ENCODE data around the gene ZNF511. TPM values are rescaled to one million over a fixed set of nuclear protein-coding genes. Genes with fewer than 3 reads are reported as not detected.

The ZNF511 gene
- total and polyA plus RNA-seq, 2 donors (not counting 1 experiment from before 2014, with no cell fraction given), result 30.7 to 45.1 TPM

DNA sequence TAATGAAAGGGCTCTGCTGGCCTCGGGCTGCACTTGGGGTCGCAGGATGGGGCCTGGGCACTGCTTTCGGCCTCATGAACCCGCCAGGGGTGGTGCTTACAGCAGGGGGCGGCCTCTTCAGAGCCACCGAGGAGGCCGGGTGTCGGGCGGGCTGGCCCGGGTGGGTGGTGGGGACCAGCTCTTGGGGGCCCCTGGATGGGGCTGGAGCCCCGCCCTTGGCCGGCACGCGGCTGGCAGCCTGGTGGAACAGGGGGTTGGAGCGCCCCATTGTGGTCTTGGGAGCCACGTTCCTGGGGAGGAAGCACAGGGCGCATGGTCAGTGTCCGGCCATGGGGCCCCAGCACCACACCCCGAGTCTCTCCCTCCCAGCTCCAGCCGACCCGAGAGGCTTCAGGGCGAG lies 40.9 kb upstream of the ZNF511 start:
- ChIA-PET POLR2A (no interaction called here), CTCF (no interaction called here)
- Mint-ChIP-seq H3K4me1 (peaks cover 28% of the 10 kb centered on the region), H3K27me3 (no peaks in the 10 kb centered on the region), H3K9me3 (ENCODE audit: insufficient read depth) (no peaks in the 10 kb centered on the region), H3K27ac (no peak overlapping the region), H3K4me3 (no peak overlapping the region)
- H4K20me1 ChIP-seq (ENCODE audit: control insufficient read depth, insufficient read depth, low read length, poor library complexity, severe bottlenecking), result peaks cover 23% of the 10 kb centered on the region
- H3K4me3 ChIP-seq (ENCODE audit: control extremely low read depth in 1 of 5, extremely low read depth in 1 of 5, insufficient read depth in 1 of 5, low read depth in 2 of 5, low read length in 4 of 5), result no peak overlapping the region
- H3K27ac ChIP-seq (ENCODE audit: low read length in 2 of 2), result no peak overlapping the region
- no peak for ATAC-seq (ENCODE audit: low read depth)
- no peak for DNase-seq
- H2AFZ ChIP-seq (ENCODE audit: insufficient read depth, low read depth, low read length, poor library complexity, severe bottlenecking), result no peak overlapping the region
- H3K79me2 ChIP-seq (ENCODE audit: control insufficient read depth, insufficient read depth, low read length), result no peaks in the 10 kb centered on the region
- H3K4me2 ChIP-seq (replicated peaks; ENCODE audit: low read depth, low read length, poor library complexity, severe bottlenecking), result no peak overlapping the region
- H3K36me3 ChIP-seq (replicated peaks in 1 of 2; ENCODE audit: control extremely low read depth in 1 of 2, control insufficient read depth in 1 of 2, extremely low read depth in 1 of 2, insufficient read depth in 2 of 2, low read length in 1 of 2), result peaks cover 0 to 59% of the 10 kb centered on the region in 2 experiments
- H3K9ac ChIP-seq (ENCODE audit: low read length), result no peak overlapping the region
- no peaks in the 10 kb centered on the region for H3K9me3 ChIP-seq (ENCODE audit: control extremely low read depth in 1 of 3, control insufficient read depth in 2 of 3, insufficient read depth in 1 of 3, low read length in 2 of 3)
- WGBS (ENCODE audit: insufficient coverage), result 98% methylated on average over 19 of the region's 22 CpGs
- peaks cover 13 to 24% of the 10 kb centered on the region in 2 donors for H3K4me1 ChIP-seq (ENCODE audit: control insufficient read depth in 2 of 2, insufficient read depth in 2 of 2, low read length in 2 of 2)
- intact Hi-C loops (cut with micrococcal nuclease), result no loop called here
- no peaks in the 10 kb centered on the region for H3K27me3 ChIP-seq (replicated peaks in 1 of 4; ENCODE audit: control extremely low read depth in 1 of 4, control insufficient read depth in 3 of 4, insufficient read depth in 4 of 4, low read length in 3 of 4)
- TF ChIP-seq EZH2 (IDR thresholded peaks at IDR 0.05; ENCODE audit: borderline replicate concordance, insufficient read depth, low read depth, low read length, poor library complexity, severe bottlenecking) (no peak), CTCF (IDR thresholded peaks at IDR 0.05) (no peak)

DNA sequence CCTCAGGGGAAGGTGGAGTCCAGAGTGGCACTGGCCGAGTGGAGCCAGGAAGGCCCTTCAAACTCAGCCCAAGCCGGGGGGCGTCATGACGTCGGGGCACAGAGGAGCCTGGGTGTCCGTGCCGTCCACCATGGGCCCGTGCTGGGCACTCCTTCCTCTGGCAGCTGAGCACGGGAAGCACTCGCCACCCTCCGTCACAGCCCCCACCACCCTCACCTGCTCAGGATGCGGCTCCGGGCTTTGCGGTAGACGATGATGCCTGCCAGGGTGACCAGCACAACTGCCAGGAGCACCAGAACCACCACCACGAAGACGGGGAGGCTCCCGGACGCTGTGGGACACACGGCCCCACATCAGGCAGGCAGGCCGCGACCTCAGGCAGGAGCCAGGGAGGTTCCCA lies 40.2 kb upstream of the ZNF511 start:
- Mint-ChIP-seq H3K9me3 (ENCODE audit: insufficient read depth) (no peaks in the 10 kb centered on the region), H3K4me3 (no peak overlapping the region), H3K4me1 (peaks cover 21% of the 10 kb centered on the region), H3K27ac (no peak overlapping the region), H3K27me3 (no peaks in the 10 kb centered on the region)
- no peak overlapping the region for H3K4me3 ChIP-seq (ENCODE audit: control extremely low read depth in 1 of 5, extremely low read depth in 1 of 5, insufficient read depth in 1 of 5, low read depth in 2 of 5, low read length in 4 of 5)
- no peaks in the 10 kb centered on the region for H3K9me3 ChIP-seq (ENCODE audit: control extremely low read depth in 1 of 3, control insufficient read depth in 2 of 3, insufficient read depth in 1 of 3, low read length in 2 of 3)
- CTCF ChIA-PET, result no interaction called here
- no peak overlapping the region for H3K27ac ChIP-seq (ENCODE audit: low read length in 2 of 2)
- DNase-seq (no peak), ATAC-seq (ENCODE audit: low read depth) (no peak)
- WGBS (ENCODE audit: insufficient coverage), result 96% methylated on average over 22 of the region's 22 CpGs
- H3K36me3 ChIP-seq (replicated peaks in 1 of 2; ENCODE audit: control extremely low read depth in 1 of 2, control insufficient read depth in 1 of 2, extremely low read depth in 1 of 2, insufficient read depth in 2 of 2, low read length in 1 of 2), result peaks cover 0 to 64% of the 10 kb centered on the region in 2 experiments
- POLR2A ChIA-PET, result no interaction called here
- TF ChIP-seq EZH2 (IDR thresholded peaks at IDR 0.05; ENCODE audit: borderline replicate concordance, insufficient read depth, low read depth, low read length, poor library complexity, severe bottlenecking), result no peak
- no peak for TF ChIP-seq CTCF (IDR thresholded peaks at IDR 0.05)
- no peaks in the 10 kb centered on the region for H3K79me2 ChIP-seq (ENCODE audit: control insufficient read depth, insufficient read depth, low read length)
- no peaks in the 10 kb centered on the region for H3K27me3 ChIP-seq (replicated peaks in 1 of 4; ENCODE audit: control extremely low read depth in 1 of 4, control insufficient read depth in 3 of 4, insufficient read depth in 4 of 4, low read length in 3 of 4)
- H3K9ac ChIP-seq (ENCODE audit: low read length), result no peak overlapping the region
- H2AFZ ChIP-seq (ENCODE audit: insufficient read depth, low read depth, low read length, poor library complexity, severe bottlenecking), result no peak overlapping the region
- no peak overlapping the region for H3K4me2 ChIP-seq (replicated peaks; ENCODE audit: low read depth, low read length, poor library complexity, severe bottlenecking)
- H4K20me1 ChIP-seq (ENCODE audit: control insufficient read depth, insufficient read depth, low read length, poor library complexity, severe bottlenecking), result peaks cover 30% of the 10 kb centered on the region
- peaks cover 12 to 22% of the 10 kb centered on the region in 2 donors for H3K4me1 ChIP-seq (ENCODE audit: control insufficient read depth in 2 of 2, insufficient read depth in 2 of 2, low read length in 2 of 2)
- intact Hi-C loops (cut with micrococcal nuclease), result no loop called here
